T-cell (primary cell): ENCODE results near the gene CBARP. TPM values are rescaled to one million over a fixed set of nuclear protein-coding genes. Genes with fewer than 3 reads are reported as not detected.
"Not testable (repeated sequence)": the region's sequence is repeated elsewhere in the genome, so short reads cannot be mapped to it uniquely, and the experiment has no call there.

Experiments
- ATAC-seq, 4 experiments: fragments of 200-7000 bp in 3 of 4; fragments of 150-1000 bp in 1 of 4; cut with Tn5 transposase; replicated peaks in 1 of 4; 1 replicate in 3 of 4; 2 replicates in 1 of 4; pipeline ENCODE4 v1.10.0; 2021; ENCODE audit warnings: moderate library complexity in 3 of 4, mild to moderate bottlenecking in 2 of 4, moderate number of reproducible peaks in 1 of 4
- CTCF ChIA-PET, 2 donors: fragments of 300-600 bp; sonication (Branson Sonifier 250); formaldehyde crosslinking; loops; one replicate each; lab custom pipeline; 2022; ENCODE audit warnings: antibody characterized with exemption in 2 of 2; lab: Charles Lee
- POLR2A ChIA-PET, 2 donors: fragments of 300-600 bp; sonication (Branson Sonifier 250); formaldehyde crosslinking; loops; one replicate each; lab custom pipeline; 2022; ENCODE audit warnings: antibody characterized with exemption in 2 of 2; lab: Charles Lee
- DNase-seq, 35 experiments: peaks; one replicate each; pipeline versions ENCODE4 v3.0.0 to v3.0.0-alpha.2; 2013 to 2023
- H3K27ac ChIP-seq: one replicate; pipeline ENCODE4 v1.5.1; 2013; ENCODE audit warnings: low read length
- H3K27me3 ChIP-seq, 2 experiments: replicated peaks in 1 of 2; 1 replicate in 1 of 2; 2 replicates in 1 of 2; pipeline versions ENCODE4 v1.6.1 to v1.7.0; 2013; ENCODE audit warnings: low read length in 1 of 2, mixed read lengths in 1 of 2; ENCODE audit not compliant: control insufficient read depth in 2 of 2, insufficient read depth in 2 of 2; ENCODE audit errors: extremely low read depth in 1 of 2
- H3K36me3 ChIP-seq, 2 donors: 1 replicate in 1 of 2; 2 replicates in 1 of 2; pipeline versions ENCODE4 v1.6.1 to v1.7.0; 2013; ENCODE audit warnings: low read length in 1 of 2; ENCODE audit not compliant: control insufficient read depth in 2 of 2, insufficient read depth in 1 of 2; ENCODE audit errors: extremely low read depth in 1 of 2
- H3K4me1 ChIP-seq, 2 experiments: 1 replicate in 1 of 2; 2 replicates in 1 of 2; pipeline versions ENCODE4 v1.6.1 to v1.7.0; 2013; ENCODE audit warnings: low read length in 2 of 2, mixed read lengths in 1 of 2; ENCODE audit not compliant: insufficient read depth in 2 of 2, control insufficient read depth in 1 of 2; ENCODE audit errors: extremely low read depth in 1 of 2
- H3K4me3 ChIP-seq, 2 donors: 1 replicate in 1 of 2; 2 replicates in 1 of 2; pipeline versions ENCODE4 v1.5.1 to v1.7.0; 2013; ENCODE audit warnings: mild to moderate bottlenecking in 2 of 2, low read length in 1 of 2, moderate library complexity in 1 of 2; ENCODE audit not compliant: control insufficient read depth in 1 of 2; ENCODE audit errors: extremely low read depth in 1 of 2
- H3K9me3 ChIP-seq: 2 replicates; pipeline ENCODE4 v1.7.0; 2013
- H3K27ac Mint-ChIP-seq, 2 donors: one replicate each; pipeline ENCODE4 v1.8.0; 2020 to 2021; ENCODE audit warnings: mild to moderate bottlenecking in 2 of 2, mixed read lengths in 2 of 2
- H3K27me3 Mint-ChIP-seq, 2 donors: one replicate each; pipeline ENCODE4 v1.8.0; 2021 to 2022; ENCODE audit warnings: mixed read lengths in 2 of 2
- H3K36me3 Mint-ChIP-seq: one replicate; pipeline ENCODE4 v1.8.0; 2021; ENCODE audit warnings: mixed read lengths
- H3K4me1 Mint-ChIP-seq, 3 donors: one replicate each; pipeline ENCODE4 v1.8.0; 2020 to 2022; ENCODE audit warnings: mixed read lengths in 3 of 3, mild to moderate bottlenecking in 1 of 3
- H3K4me3 Mint-ChIP-seq, 3 donors: one replicate each; pipeline ENCODE4 v1.8.0; 2020 to 2022; ENCODE audit warnings: mild to moderate bottlenecking in 3 of 3, mixed read lengths in 3 of 3, moderate library complexity in 3 of 3
- H3K9me3 Mint-ChIP-seq, 3 donors: one replicate each; pipeline ENCODE4 v1.8.0; 2020 to 2022; ENCODE audit warnings: mixed read lengths in 3 of 3
- WGBS: methylation state at CpG from one replicate; pipeline ENCODE4 v1.1.5; 2013; ENCODE audit warnings: missing lambda C conversion rate; ENCODE audit not compliant: insufficient coverage; 5-methylcytosine and 5-hydroxymethylcytosine counted together
- total RNA-seq, 35 experiments: library from RNA in 6 of 35; stranded (reverse) in 6 of 35; fragments of 120-200 nt in 1 of 35; gene quantifications; one replicate each; pipeline versions ENCODE4 v1.2.1 to v1.2.4 and lab custom pipeline; 2013 to 2026

CBARP gene
- total RNA-seq, 5 donors from 2014 or later (not counting 1 experiment from before 2014, with no cell fraction given) = 0.08 to 0.36 (median 0.23) TPM; not detected in 1

DNA sequence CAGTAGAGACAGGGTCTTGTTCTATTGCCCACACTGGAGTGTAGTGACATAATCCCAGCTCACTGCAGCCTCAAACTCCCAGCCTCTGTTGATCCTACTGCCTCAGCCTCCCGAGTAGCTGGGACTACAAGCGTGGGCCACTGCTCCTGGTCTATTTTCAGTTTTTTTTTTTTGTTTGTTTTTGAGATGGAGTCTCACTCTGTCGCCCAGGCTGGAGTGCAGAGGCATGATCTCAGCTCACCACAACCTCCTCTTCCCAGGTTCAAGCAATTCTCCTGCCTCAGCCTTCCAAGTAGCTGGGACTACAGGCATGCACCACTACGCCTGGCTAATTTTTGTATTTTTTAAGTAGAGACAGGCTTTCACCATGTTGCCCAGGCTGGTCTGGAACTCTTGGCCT lies 37.2 kb downstream of the CBARP start:
- peaks cover 10 to 16% (median 16%) of the 10 kb centered on the region in 3 donors for H3K4me1 Mint-ChIP-seq
- ATAC-seq, H3K9me3 ChIP-seq, H3K4me3 Mint-ChIP-seq, POLR2A ChIA-PET, H3K36me3 Mint-ChIP-seq, DNase-seq, H3K27me3 Mint-ChIP-seq, H3K4me3 ChIP-seq, H3K36me3 ChIP-seq, H3K9me3 Mint-ChIP-seq, H3K27me3 ChIP-seq, H3K27ac ChIP-seq, CTCF ChIA-PET, H3K27ac Mint-ChIP-seq: not testable (repeated sequence)
- WGBS = no CpG with 5 or more reads among the region's 4 CpGs
- peaks cover 11 to 24% of the 10 kb centered on the region in 2 experiments for H3K4me1 ChIP-seq

DNA sequence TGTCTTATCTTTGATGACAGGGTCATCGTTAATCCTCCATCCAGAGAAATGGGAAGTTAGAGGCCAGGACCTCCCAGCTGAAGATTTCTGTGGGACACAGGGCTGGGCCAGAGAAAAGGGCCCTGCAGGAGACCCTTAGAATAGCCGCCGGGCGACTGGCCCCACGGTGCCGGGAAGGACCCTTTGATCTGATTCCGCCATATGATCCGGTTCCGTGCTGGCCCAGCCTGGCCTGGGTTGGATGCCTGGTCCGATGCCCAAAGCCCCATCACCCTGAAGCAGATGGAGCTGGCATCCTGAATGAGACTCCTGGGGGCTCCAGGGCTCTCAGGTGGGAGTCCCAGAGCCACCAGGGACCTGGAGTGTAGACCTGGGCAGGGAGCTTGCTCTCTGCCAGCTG lies 38.3 kb downstream of the CBARP start:
- Mint-ChIP-seq H3K4me1 (peaks cover 10 to 15% (median 14%) of the 10 kb centered on the region in 3 donors), H3K27ac (no peak overlapping the region), H3K36me3 (no peaks in the 10 kb centered on the region), H3K27me3 (no peaks in the 10 kb centered on the region), H3K4me3 (no peak overlapping the region), H3K9me3 (no peaks in the 10 kb centered on the region)
- Histone ChIP-seq H3K9me3 (no peaks in the 10 kb centered on the region), H3K27me3 (no peaks in the 10 kb centered on the region), H3K4me1 (peaks cover 6 to 19% of the 10 kb centered on the region in 2 experiments), H3K27ac (no peak overlapping the region), H3K4me3 (no peak overlapping the region), H3K36me3 (no peaks in the 10 kb centered on the region)
- 95% methylated on average over 10 of the region's 10 CpGs for WGBS
- CTCF ChIA-PET = interaction anchor here in 1 of 2 donors (0.7 kb wide), 1 partner anchor 88 kb away, joined by 3 read pairs; no protein-coding TSS in a partner anchor
- ATAC-seq (no peak), DNase-seq (no peak)
- POLR2A ChIA-PET = interaction anchor here in 1 of 2 donors (0.5 kb wide), 1 partner anchor 121 kb away, joined by 5 read pairs; no protein-coding TSS in a partner anchor

DNA sequence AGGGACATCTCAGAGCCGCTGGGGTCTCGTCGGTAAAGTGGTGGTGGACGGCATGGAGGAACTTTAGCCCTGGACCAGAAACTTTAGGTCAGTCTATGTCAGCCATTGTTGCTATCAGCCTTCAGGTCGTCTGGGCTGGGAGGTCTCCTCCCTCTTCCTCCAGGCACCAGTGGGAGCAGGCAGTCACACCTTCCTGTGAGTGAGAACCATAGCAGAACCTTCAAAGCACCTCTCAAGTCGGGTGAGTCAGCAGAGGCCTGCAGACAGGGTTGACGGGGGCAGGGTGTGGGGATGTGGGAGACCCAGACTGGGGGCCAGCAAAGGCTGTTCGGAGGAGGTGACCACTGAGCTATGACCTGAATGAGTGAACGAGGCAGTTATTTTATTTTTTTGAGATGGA lies 48.4 kb downstream of the CBARP start:
- 50% methylated on average over 7 of the region's 9 CpGs for WGBS
- Mint-ChIP-seq H3K4me3 (peak overlapping the region in 1 of 3 donors; percentile 25), H3K9me3 (no peaks in the 10 kb centered on the region), H3K27me3 (no peaks in the 10 kb centered on the region), H3K4me1 (peaks cover 19 to 25% (median 25%) of the 10 kb centered on the region in 3 donors), H3K36me3 (no peaks in the 10 kb centered on the region), H3K27ac (peak overlapping the region; percentile 90 to 92)
- H3K27ac ChIP-seq = peak overlapping the region; percentile 34
- POLR2A ChIA-PET = no interaction called here
- no peak overlapping the region for H3K4me3 ChIP-seq
- CTCF ChIA-PET = no interaction called here
- no peaks in the 10 kb centered on the region for H3K36me3 ChIP-seq
- H3K4me1 ChIP-seq = peaks cover 11 to 44% of the 10 kb centered on the region in 2 experiments
- no peaks in the 10 kb centered on the region for H3K9me3 ChIP-seq
- DNase-seq (peak in 8 of 35 experiments; percentile 20 to 60 (median 46)), ATAC-seq (peak; percentile 34 to 82 (median 64))
- no peaks in the 10 kb centered on the region for H3K27me3 ChIP-seq

DNA sequence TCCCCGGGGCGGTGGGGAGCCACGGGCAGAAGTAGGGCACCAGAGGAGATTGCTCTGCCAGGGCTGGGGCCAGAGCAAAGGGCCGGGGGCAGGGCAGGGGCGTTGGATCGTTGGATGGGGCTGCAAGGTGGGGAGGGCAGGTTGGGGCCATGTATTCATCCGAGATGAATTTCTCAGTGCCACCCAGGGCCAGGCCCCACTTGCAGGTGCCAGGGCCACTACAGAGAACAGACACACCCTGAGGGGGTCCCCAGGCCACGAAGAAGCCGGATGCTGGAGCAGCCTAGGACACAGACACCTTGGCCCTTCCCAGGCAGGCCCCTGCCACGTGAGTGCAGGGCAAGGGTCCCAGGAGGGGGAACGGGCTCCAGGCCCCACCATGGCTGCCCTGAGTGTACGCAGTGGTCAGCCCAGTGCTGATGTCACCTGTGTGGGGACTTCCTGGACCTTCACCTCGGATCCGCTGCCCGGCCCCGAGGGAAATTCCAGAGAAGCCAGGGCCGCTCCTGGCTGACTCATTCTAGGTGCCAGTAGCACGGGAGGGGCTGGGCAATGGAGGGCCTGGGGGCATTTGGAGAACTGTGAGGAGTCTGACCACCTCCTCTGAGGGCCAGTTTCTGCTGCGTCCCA lies 54.1 kb downstream of the CBARP start:
- peaks cover 0 to 8% of the 10 kb centered on the region in 2 donors for H3K27me3 Mint-ChIP-seq
- H3K27ac Mint-ChIP-seq = no peak overlapping the region
- Histone ChIP-seq H3K27ac (no peak overlapping the region), H3K9me3 (no peaks in the 10 kb centered on the region), H3K36me3 (no peaks in the 10 kb centered on the region), H3K27me3 (peaks cover 0 to 26% of the 10 kb centered on the region in 2 experiments), H3K4me1 (peaks cover 0 to 9% of the 10 kb centered on the region in 2 experiments), H3K4me3 (no peak overlapping the region)
- H3K4me1 Mint-ChIP-seq = peaks cover 5 to 24% (median 12%) of the 10 kb centered on the region in 3 donors
- ChIA-PET CTCF (no interaction called here), POLR2A (no interaction called here)
- no peaks in the 10 kb centered on the region for H3K36me3 Mint-ChIP-seq
- no peaks in the 10 kb centered on the region for H3K9me3 Mint-ChIP-seq
- no peak for DNase-seq
- ATAC-seq = no peak
- H3K4me3 Mint-ChIP-seq = no peak overlapping the region
- 74% methylated on average over 19 of the region's 19 CpGs for WGBS

DNA sequence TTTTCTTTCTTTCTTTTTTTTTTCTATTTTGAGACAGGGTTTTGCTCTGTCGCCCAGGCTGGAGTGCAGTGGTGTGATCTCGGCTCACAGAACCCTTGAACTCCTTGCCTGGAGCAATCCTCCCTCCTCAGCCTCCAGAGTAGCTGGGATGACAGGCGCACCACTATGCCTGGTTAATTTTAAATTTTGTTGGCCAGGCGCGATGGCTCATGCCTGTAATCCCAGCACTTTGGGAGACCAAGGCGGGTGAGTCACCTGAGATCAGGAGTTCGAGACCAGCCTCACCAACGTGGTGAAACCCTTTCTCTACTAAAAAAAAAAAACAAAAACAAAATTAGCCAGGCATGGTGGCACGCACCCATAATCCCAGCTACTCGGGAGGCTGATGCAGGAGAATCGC lies 55.1 kb downstream of the CBARP start:
- Mint-ChIP-seq H3K27me3 (peaks cover 0 to 8% of the 10 kb centered on the region in 2 donors), H3K4me3 (no peak overlapping the region), H3K27ac (no peak overlapping the region), H3K9me3 (no peaks in the 10 kb centered on the region), H3K36me3 (no peaks in the 10 kb centered on the region), H3K4me1 (peaks cover 5 to 24% (median 12%) of the 10 kb centered on the region in 3 donors)
- CTCF ChIA-PET = no interaction called here
- DNase-seq (no peak), ATAC-seq (no peak)
- POLR2A ChIA-PET = no interaction called here
- H3K4me3 ChIP-seq = no peak overlapping the region
- 91% methylated on average over 7 of the region's 11 CpGs for WGBS
- H3K4me1 ChIP-seq = peaks cover 0 to 9% of the 10 kb centered on the region in 2 experiments
- no peaks in the 10 kb centered on the region for H3K36me3 ChIP-seq
- peaks cover 0 to 26% of the 10 kb centered on the region in 2 experiments for H3K27me3 ChIP-seq
- H3K9me3 ChIP-seq = no peaks in the 10 kb centered on the region
- no peak overlapping the region for H3K27ac ChIP-seq

DNA sequence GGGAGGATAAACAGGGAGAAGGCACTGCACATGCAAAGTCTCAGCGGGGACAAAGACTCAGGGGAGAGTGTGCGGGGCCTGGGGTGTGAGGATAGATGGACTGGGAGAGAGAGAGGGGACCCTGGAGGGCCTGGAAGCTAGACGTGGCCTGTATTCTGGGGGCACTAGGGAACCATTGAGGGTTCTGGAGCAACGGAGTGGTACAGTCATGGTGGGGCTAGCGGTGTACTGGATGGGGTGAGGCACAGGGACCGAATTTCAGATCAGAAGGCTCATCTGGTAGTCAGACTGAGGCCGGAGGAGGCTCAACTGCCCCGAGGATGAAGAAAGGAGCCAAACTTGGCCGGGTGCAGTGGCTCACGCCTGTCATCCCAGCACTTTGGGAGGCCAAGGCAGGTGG lies 55.7 kb downstream of the CBARP start:
- H3K4me3 ChIP-seq = no peak overlapping the region
- H3K36me3 ChIP-seq = no peaks in the 10 kb centered on the region
- H3K9me3 Mint-ChIP-seq = no peaks in the 10 kb centered on the region
- peaks cover 0 to 8% of the 10 kb centered on the region in 2 donors for H3K27me3 Mint-ChIP-seq
- ChIA-PET POLR2A (no interaction called here), CTCF (no interaction called here)
- no peak for ATAC-seq
- H3K4me1 Mint-ChIP-seq = peaks cover 5 to 24% (median 12%) of the 10 kb centered on the region in 3 donors
- H3K36me3 Mint-ChIP-seq = no peaks in the 10 kb centered on the region
- H3K27ac ChIP-seq = no peak overlapping the region
- peaks cover 0 to 30% of the 10 kb centered on the region in 2 experiments for H3K27me3 ChIP-seq
- H3K9me3 ChIP-seq = no peaks in the 10 kb centered on the region
- peak overlapping the region; percentile 36 to 58 for H3K27ac Mint-ChIP-seq
- WGBS = 91% methylated on average over 10 of the region's 10 CpGs
- H3K4me3 Mint-ChIP-seq = no peak overlapping the region
- DNase-seq = no peak
- peaks cover 0 to 9% of the 10 kb centered on the region in 2 experiments for H3K4me1 ChIP-seq
